ENCODE data around the gene CHST8.

CHST8 gene

GRCh38 chr19:33770107-33770506, 148.4 kb downstream of the CHST8 start:
- H3K4me3 Mint-ChIP-seq, result no peak overlapping the region
- no peaks in the 10 kb centered on the region for H3K9me3 Mint-ChIP-seq
- no peaks in the 10 kb centered on the region for H3K4me1 Mint-ChIP-seq (ENCODE audit: low read depth)
- H3K27ac Mint-ChIP-seq, result no peak overlapping the region
- H3K36me3 Mint-ChIP-seq (ENCODE audit: low read depth), result no peaks in the 10 kb centered on the region
- peaks cover 5% of the 10 kb centered on the region for H3K27me3 Mint-ChIP-seq

- peaks cover 5% of the 10 kb centered on the region for H3K27me3 Mint-ChIP-seq
- H3K4me1 Mint-ChIP-seq (ENCODE audit: low read depth), result no peaks in the 10 kb centered on the region
- no peaks in the 10 kb centered on the region for H3K9me3 Mint-ChIP-seq
- H3K4me3 Mint-ChIP-seq, result no peak overlapping the region
- H3K27ac Mint-ChIP-seq, result no peak overlapping the region
- no peaks in the 10 kb centered on the region for H3K36me3 Mint-ChIP-seq (ENCODE audit: low read depth)
These were observed 149.8 kb downstream of the CHST8 start for GRCh38 chr19:33771384-33772101.

GRCh38 chr19:33772102-33772857, 150.5 kb downstream of the CHST8 start:
- Mint-ChIP-seq H3K36me3 (ENCODE audit: low read depth) (no peaks in the 10 kb centered on the region), H3K9me3 (no peaks in the 10 kb centered on the region), H3K4me3 (no peak overlapping the region), H3K27me3 (peaks cover 5% of the 10 kb centered on the region), H3K4me1 (ENCODE audit: low read depth) (no peaks in the 10 kb centered on the region), H3K27ac (no peak overlapping the region)

- Mint-ChIP-seq H3K9me3 (no peaks in the 10 kb centered on the region), H3K4me1 (ENCODE audit: low read depth) (no peaks in the 10 kb centered on the region), H3K36me3 (ENCODE audit: low read depth) (no peaks in the 10 kb centered on the region), H3K4me3 (no peak overlapping the region), H3K27me3 (peaks cover 5% of the 10 kb centered on the region), H3K27ac (no peak overlapping the region)
These were observed 151.1 kb downstream of the CHST8 start for GRCh38 chr19:33772858-33773180.

- no peak overlapping the region for H3K27ac Mint-ChIP-seq
- peaks cover 8% of the 10 kb centered on the region for H3K4me1 Mint-ChIP-seq (ENCODE audit: low read depth)
- H3K4me3 Mint-ChIP-seq, result no peak overlapping the region
- H3K9me3 Mint-ChIP-seq, result no peaks in the 10 kb centered on the region
- H3K27me3 Mint-ChIP-seq, result peaks cover 12% of the 10 kb centered on the region
- H3K36me3 Mint-ChIP-seq (ENCODE audit: low read depth), result no peaks in the 10 kb centered on the region
These were observed 152.2 kb downstream of the CHST8 start for GRCh38 chr19:33773704-33774624.

GRCh38 chr19:33774751-33775150, 153.0 kb downstream of the CHST8 start:
- Mint-ChIP-seq H3K9me3 (no peaks in the 10 kb centered on the region), H3K4me3 (no peak overlapping the region), H3K4me1 (ENCODE audit: low read depth) (peaks cover 8% of the 10 kb centered on the region), H3K36me3 (ENCODE audit: low read depth) (no peaks in the 10 kb centered on the region), H3K27me3 (peaks cover 18% of the 10 kb centered on the region), H3K27ac (no peak overlapping the region)

- no peaks in the 10 kb centered on the region for H3K9me3 Mint-ChIP-seq
- no peaks in the 10 kb centered on the region for H3K36me3 Mint-ChIP-seq (ENCODE audit: low read depth)
- H3K4me3 Mint-ChIP-seq, result no peak overlapping the region
- no peak overlapping the region for H3K27ac Mint-ChIP-seq
- peaks cover 8% of the 10 kb centered on the region for H3K4me1 Mint-ChIP-seq (ENCODE audit: low read depth)
- peaks cover 20% of the 10 kb centered on the region for H3K27me3 Mint-ChIP-seq
These were observed 154.2 kb downstream of the CHST8 start for GRCh38 chr19:33775731-33776487.

GRCh38 chr19:33777351-33777750, 155.6 kb downstream of the CHST8 start:
- peaks cover 20% of the 10 kb centered on the region for H3K27me3 Mint-ChIP-seq
- no peak overlapping the region for H3K27ac Mint-ChIP-seq
- H3K4me3 Mint-ChIP-seq, result no peak overlapping the region
- H3K36me3 Mint-ChIP-seq (ENCODE audit: low read depth), result no peaks in the 10 kb centered on the region
- H3K4me1 Mint-ChIP-seq (ENCODE audit: low read depth), result peaks cover 8% of the 10 kb centered on the region
- no peaks in the 10 kb centered on the region for H3K9me3 Mint-ChIP-seq

- H3K36me3 Mint-ChIP-seq (ENCODE audit: low read depth), result no peaks in the 10 kb centered on the region
These were observed 156.0 kb downstream of the CHST8 start for GRCh38 chr19:33777753-33778088.

GRCh38 chr19:33778089-33778791, 156.5 kb downstream of the CHST8 start:
- no peaks in the 10 kb centered on the region for H3K36me3 Mint-ChIP-seq (ENCODE audit: low read depth)
- H3K27ac Mint-ChIP-seq, result no peak overlapping the region
- H3K4me3 Mint-ChIP-seq, result no peak overlapping the region
- peaks cover 8% of the 10 kb centered on the region for H3K4me1 Mint-ChIP-seq (ENCODE audit: low read depth)
- H3K9me3 Mint-ChIP-seq, result no peaks in the 10 kb centered on the region
- peaks cover 20% of the 10 kb centered on the region for H3K27me3 Mint-ChIP-seq

More at GRCh38 chr19:33777753-33778088, 156.0 kb downstream of the CHST8 start:
- Mint-ChIP-seq H3K4me3 (no peak overlapping the region), H3K4me1 (ENCODE audit: low read depth) (peaks cover 8% of the 10 kb centered on the region), H3K27me3 (peaks cover 20% of the 10 kb centered on the region), H3K9me3 (no peaks in the 10 kb centered on the region), H3K27ac (no peak overlapping the region)

- H3K4me3 Mint-ChIP-seq, result no peak overlapping the region
- H3K27ac Mint-ChIP-seq, result no peak overlapping the region
- no peaks in the 10 kb centered on the region for H3K36me3 Mint-ChIP-seq (ENCODE audit: low read depth)
- no peaks in the 10 kb centered on the region for H3K9me3 Mint-ChIP-seq
- peaks cover 20% of the 10 kb centered on the region for H3K27me3 Mint-ChIP-seq
- H3K4me1 Mint-ChIP-seq (ENCODE audit: low read depth), result peaks cover 8% of the 10 kb centered on the region
These were observed 158.1 kb downstream of the CHST8 start for GRCh38 chr19:33779849-33780248.

GRCh38 chr19:33780251-33780650, 158.5 kb downstream of the CHST8 start:
- H3K4me3 Mint-ChIP-seq, result no peak overlapping the region
- peaks cover 20% of the 10 kb centered on the region for H3K27me3 Mint-ChIP-seq
- peaks cover 8% of the 10 kb centered on the region for H3K4me1 Mint-ChIP-seq (ENCODE audit: low read depth)
- H3K27ac Mint-ChIP-seq, result no peak overlapping the region
- H3K9me3 Mint-ChIP-seq, result no peaks in the 10 kb centered on the region
- no peaks in the 10 kb centered on the region for H3K36me3 Mint-ChIP-seq (ENCODE audit: low read depth)

GRCh38 chr19:33780746-33781145, 159.0 kb downstream of the CHST8 start:
- no peaks in the 10 kb centered on the region for H3K36me3 Mint-ChIP-seq (ENCODE audit: low read depth)
- H3K9me3 Mint-ChIP-seq, result no peaks in the 10 kb centered on the region
- H3K27ac Mint-ChIP-seq, result no peak overlapping the region
- peaks cover 20% of the 10 kb centered on the region for H3K27me3 Mint-ChIP-seq
- no peak overlapping the region for H3K4me3 Mint-ChIP-seq
- H3K4me1 Mint-ChIP-seq (ENCODE audit: low read depth), result peaks cover 8% of the 10 kb centered on the region

- H3K27me3 Mint-ChIP-seq, result peaks cover 23% of the 10 kb centered on the region
- no peaks in the 10 kb centered on the region for H3K36me3 Mint-ChIP-seq (ENCODE audit: low read depth)
- no peak overlapping the region for H3K4me3 Mint-ChIP-seq
- H3K4me1 Mint-ChIP-seq (ENCODE audit: low read depth), result peaks cover 8% of the 10 kb centered on the region
- H3K9me3 Mint-ChIP-seq, result no peaks in the 10 kb centered on the region
- no peak overlapping the region for H3K27ac Mint-ChIP-seq
These were observed 159.7 kb downstream of the CHST8 start for GRCh38 chr19:33781415-33781935.
